GM19193 (cell line): ENCODE measurements around the gene MAML2.

Experiments used
- POLR2A ChIP-seq: IDR thresholded peaks from 4 replicates; pipeline ENCODE4 v1.6.1; 2011; ENCODE audit not compliant: insufficient read depth, insufficient read length; ENCODE audit errors: extremely low read depth

MAML2 gene

GRCh38 chr11:96342961-96343711 lies at the start of gene MAML2:
TSS of gene MAML2 (minus strand) at chr11:96343195. CDS start at chr11:96341895, 1,300 bp downstream.
- no peak for TF ChIP-seq POLR2A

- TF ChIP-seq POLR2A: no peak
Measured at GRCh38 chr11:96391698-96392307, 48.8 kb upstream of the MAML2 start.

DNA sequence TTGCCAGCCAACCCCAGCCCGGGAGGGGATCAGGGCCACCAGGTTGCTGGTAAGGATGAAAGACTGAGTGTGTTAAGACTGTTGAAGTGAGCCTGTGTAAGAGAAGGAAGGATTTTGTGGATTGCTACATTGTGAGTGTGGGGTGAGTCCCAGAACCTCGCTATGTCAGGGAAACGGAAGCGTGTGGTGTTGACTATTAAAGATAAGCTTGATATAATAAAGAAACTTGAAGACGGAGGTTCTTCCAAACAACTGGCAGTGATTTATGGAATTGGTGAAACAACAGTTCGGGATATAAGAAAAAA lies 47.4 kb upstream of the MAML2 start:
- TF ChIP-seq POLR2A: no peak

DNA sequence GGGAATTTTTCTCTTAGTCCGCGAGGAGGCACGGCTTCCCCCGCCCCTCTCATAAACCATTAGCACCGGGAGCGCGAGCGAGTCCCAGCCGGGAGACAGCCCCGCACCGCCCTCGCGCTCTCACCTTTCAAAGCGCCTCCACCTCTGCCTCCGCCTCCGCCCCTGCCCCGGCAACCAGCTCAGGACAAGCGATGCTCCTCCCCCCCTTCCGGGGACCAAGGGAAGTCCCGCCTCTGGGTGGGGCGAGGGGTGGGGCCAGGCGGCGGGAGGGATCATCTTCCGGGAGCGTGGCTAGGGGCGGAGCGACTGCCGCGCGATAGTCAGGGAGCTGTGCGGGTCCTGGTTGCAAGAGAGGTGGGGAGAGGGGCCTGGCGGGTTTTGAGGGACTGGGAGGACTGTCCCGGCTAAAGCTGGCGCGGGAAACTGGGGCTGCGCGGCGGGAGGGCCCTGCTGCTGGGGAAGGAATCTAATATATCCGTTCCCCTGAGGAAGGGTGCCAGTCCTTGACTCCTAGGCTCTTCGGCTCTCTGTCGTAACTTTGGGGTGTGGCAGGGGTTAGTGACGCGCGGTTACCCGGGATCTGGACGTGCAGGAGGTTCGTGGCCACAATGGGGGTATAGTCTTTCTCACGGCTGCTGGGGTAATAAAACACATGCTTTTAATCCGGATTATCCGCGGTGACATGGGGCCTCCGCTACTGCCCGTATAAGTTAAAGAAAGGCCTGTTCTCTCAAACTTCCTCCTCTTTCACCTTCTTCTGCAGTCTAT lies 46.9 kb upstream of the MAML2 start, which contains the start of the genes CCDC82 and JRKL:
Gene CCDC82 (minus strand): TSS at position 193 of the 768 bp plus-strand sequence. CDS start 5,165 bp downstream, outside the sequence.
Gene JRKL (plus strand): TSS at position 294 of the 768 bp plus-strand sequence. CDS start 637 bp downstream, outside the sequence.
- TF ChIP-seq POLR2A: peak; percentile 83

DNA sequence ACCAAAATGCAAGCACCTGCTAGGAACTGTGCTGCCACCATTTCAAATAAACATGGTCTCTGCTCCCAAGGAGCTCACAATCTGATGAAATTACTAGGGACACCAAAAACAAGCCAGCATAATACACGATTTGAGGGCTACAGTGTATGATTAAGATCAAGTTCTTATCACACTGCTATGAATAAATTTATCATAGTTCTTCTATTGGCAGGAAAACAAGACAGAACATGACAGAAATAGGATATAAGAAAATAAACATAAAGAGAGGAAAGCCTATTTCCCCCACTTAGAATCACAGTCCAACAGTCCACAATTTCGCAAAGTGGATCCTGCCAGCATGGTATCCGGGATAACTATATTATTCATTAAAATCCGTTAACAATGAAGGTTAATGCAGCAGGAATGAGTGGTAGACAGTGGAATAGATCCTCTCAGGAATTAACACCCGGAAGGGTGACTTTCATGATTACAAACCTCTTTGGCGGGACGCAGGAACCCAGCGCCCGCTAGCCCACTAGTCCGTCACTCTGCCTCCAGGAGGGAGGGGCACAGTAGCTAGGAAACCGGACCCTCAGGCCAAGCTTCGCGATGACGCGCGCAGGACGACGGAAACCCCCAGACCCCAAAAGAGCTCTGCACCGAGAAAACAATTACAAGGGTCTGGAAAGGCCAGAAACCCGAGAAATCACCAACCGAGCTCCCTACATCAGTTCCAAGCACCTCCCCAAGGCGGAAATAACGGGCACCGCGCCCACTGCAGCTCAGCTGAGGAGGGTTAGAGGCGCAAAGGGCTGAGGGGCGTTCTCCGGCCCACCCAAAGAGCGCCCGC lies 46.1 kb upstream of the MAML2 start:
- TF ChIP-seq POLR2A: no peak

- TF ChIP-seq POLR2A: no peak
Measured at GRCh38 chr11:96385187-96385586, 42.2 kb upstream of the MAML2 start.

DNA sequence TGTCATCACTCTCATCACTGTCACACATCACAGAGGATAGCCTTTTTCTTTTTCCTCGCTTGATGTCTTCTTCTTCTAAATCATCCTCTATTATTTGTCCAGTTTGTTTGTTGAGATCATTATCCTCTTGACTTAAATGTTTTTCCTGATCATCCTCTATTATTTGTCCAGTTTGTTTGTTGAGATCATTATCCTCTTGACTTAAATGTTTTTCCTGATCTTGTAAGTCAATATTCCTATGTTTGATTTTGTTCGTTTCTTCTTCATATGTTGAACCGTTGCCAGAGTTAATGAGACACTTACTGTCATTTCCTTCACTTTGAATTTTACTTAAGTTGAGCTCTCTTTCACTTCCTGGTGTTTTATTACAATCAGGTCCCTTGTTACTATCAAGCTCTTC lies 41.2 kb upstream of the MAML2 start:
- TF ChIP-seq POLR2A: no peak

DNA sequence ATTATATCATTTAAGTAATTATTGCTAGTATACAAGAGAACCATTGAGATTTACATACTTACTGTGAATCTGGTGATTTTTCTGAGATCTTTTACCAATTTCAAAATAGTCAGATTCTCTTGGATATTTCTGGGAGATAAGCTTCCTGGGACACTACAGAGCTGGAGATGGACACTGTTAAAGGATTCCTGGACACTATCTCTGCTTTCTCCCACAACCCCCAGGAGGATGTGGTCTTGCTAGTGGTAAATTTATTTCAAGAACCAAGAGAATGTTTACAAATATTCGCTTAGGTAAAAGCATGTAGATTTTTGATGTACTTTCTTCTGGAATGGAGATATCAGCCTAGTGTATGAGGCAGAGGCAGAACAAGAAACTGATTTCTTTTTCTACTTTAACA lies 33.8 kb upstream of the MAML2 start:
- no peak for TF ChIP-seq POLR2A

DNA sequence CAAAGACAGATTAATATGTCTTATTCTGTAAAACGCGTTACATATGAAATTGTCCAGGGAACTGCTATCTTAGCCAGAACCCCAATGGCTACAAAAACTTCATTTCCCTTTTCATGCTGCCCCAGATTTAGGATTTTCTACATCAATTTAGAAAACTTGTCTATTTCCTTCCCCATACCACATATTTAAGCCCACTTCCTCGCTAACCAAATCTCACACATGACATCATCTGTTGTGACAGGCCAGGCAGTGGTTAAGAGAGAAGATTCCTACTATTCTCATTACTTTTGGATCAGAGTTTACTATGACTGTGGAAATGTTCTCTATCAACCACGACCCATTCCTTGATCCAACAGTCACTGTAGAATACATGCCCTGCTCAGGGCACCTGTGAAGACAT lies 30.8 kb upstream of the MAML2 start:
- no peak for TF ChIP-seq POLR2A

GRCh38 chr11:96367342-96367741 lies 24.3 kb upstream of the MAML2 start:
- no peak for TF ChIP-seq POLR2A

GRCh38 chr11:96366024-96366423 lies 23.0 kb upstream of the MAML2 start:
- TF ChIP-seq POLR2A: no peak

DNA sequence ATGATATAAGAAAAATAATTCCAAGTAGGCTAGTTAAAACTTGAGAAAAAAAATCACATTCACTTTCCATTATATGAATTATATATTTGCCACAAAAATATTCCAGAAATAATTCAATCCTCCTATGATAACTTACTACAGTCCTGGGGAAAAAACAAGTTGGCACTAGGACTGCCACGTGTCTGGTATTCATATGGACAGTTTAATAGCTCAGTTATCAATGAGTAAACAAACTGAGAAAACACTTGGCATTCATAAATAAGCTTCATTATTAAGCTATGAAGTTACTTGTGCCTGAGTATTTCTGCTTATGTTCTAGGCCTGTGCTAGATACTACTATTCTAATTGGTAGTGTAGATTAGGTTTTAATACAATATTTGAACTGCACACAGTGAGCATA lies 22.5 kb upstream of the MAML2 start:
- no peak for TF ChIP-seq POLR2A

DNA sequence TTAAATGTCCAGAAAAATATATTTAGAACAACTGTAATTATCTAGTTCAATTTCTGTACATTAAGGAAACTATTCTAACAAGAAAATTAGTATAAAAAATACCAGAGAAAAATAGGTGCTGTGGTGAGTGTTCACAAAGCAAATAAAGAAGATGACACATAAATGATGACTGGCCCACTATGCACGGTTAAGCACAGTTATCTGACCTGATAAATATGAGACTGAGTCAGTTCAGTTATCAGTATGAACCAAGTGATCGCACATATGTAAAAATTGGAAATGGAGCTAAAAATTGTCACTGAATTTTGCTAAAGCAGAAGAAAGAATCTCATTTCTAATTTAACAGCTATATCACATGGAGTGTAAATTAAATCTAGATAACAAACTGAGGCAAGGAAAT lies 18.8 kb upstream of the MAML2 start:
- TF ChIP-seq POLR2A: no peak

- no peak for TF ChIP-seq POLR2A
Measured at GRCh38 chr11:96358321-96358720, 15.3 kb upstream of the MAML2 start.

GRCh38 chr11:96357794-96358193 lies 14.8 kb upstream of the MAML2 start:
- TF ChIP-seq POLR2A: no peak
